Measurements from ENCODE around the gene BPHL. TPM values are rescaled to one million over a fixed set of nuclear protein-coding genes. Genes with fewer than 3 reads are reported as not detected.
"Not testable (repeated sequence)": the region's sequence is repeated elsewhere in the genome, so short reads cannot be mapped to it uniquely, and the experiment has no call there.

The BPHL gene
- total RNA-seq, 6 experiments from 2014 or later, result 9.3 to 14.6 (median 11.9) TPM

GRCh38 chr6:3137057-3137777 lies 18.7 kb downstream of the BPHL start:
- peaks cover 35% of the 10 kb centered on the region for H3K4me1 Mint-ChIP-seq (ENCODE audit: low read depth)
- H3K9me3 Mint-ChIP-seq, result no peaks in the 10 kb centered on the region
- TF ChIP-seq, protein P1, sequence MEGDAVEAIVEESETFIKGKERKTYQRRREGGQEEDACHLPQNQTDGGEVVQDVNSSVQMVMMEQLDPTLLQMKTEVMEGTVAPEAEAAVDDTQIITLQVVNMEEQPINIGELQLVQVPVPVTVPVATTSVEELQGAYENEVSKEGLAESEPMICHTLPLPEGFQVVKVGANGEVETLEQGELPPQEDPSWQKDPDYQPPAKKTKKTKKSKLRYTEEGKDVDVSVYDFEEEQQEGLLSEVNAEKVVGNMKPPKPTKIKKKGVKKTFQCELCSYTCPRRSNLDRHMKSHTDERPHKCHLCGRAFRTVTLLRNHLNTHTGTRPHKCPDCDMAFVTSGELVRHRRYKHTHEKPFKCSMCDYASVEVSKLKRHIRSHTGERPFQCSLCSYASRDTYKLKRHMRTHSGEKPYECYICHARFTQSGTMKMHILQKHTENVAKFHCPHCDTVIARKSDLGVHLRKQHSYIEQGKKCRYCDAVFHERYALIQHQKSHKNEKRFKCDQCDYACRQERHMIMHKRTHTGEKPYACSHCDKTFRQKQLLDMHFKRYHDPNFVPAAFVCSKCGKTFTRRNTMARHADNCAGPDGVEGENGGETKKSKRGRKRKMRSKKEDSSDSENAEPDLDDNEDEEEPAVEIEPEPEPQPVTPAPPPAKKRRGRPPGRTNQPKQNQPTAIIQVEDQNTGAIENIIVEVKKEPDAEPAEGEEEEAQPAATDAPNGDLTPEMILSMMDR (IDR thresholded peaks at IDR 0.05), result no peak
- peaks cover 16% of the 10 kb centered on the region for H3K36me3 Mint-ChIP-seq (ENCODE audit: low read depth)
- peaks cover 4% of the 10 kb centered on the region; the same call in 1 of the 2 replicates for H3K27me3 Mint-ChIP-seq (ENCODE audit: insufficient read depth)
- no peak overlapping the region for H3K27ac Mint-ChIP-seq
- no peak overlapping the region for H3K4me3 Mint-ChIP-seq
- DNase-seq, result no peak

DNA sequence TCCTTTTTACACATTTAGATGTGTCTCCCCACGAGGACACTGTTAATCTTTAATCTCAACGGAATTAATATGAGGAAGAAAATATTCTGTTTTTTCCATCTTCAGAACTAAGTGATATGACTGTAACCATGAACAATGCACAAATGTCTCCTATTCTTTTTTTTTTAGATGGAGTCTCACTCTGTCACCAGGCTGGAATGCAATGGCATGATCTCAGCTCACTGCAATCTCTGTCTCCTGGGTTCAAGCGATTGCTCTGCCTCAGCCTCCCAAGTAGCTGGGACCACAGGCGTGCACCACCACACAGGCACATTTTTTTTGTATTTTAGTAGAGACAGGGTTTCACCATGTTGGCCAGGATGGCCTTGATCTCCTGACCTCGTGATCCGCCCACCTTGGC lies 19.4 kb downstream of the BPHL start:
- H3K4me1 Mint-ChIP-seq (ENCODE audit: low read depth), result peaks cover 35% of the 10 kb centered on the region
- peaks cover 16% of the 10 kb centered on the region for H3K36me3 Mint-ChIP-seq (ENCODE audit: low read depth)
- DNase-seq; H3K27me3 Mint-ChIP-seq (ENCODE audit: insufficient read depth); H3K27ac Mint-ChIP-seq; H3K4me3 Mint-ChIP-seq; H3K9me3 Mint-ChIP-seq: not testable (repeated sequence)

GRCh38 chr6:3138341-3138740 lies 19.8 kb downstream of the BPHL start:
- H3K27me3 Mint-ChIP-seq (ENCODE audit: insufficient read depth), result peaks cover 4% of the 10 kb centered on the region; the same call in 1 of the 2 replicates

DNA sequence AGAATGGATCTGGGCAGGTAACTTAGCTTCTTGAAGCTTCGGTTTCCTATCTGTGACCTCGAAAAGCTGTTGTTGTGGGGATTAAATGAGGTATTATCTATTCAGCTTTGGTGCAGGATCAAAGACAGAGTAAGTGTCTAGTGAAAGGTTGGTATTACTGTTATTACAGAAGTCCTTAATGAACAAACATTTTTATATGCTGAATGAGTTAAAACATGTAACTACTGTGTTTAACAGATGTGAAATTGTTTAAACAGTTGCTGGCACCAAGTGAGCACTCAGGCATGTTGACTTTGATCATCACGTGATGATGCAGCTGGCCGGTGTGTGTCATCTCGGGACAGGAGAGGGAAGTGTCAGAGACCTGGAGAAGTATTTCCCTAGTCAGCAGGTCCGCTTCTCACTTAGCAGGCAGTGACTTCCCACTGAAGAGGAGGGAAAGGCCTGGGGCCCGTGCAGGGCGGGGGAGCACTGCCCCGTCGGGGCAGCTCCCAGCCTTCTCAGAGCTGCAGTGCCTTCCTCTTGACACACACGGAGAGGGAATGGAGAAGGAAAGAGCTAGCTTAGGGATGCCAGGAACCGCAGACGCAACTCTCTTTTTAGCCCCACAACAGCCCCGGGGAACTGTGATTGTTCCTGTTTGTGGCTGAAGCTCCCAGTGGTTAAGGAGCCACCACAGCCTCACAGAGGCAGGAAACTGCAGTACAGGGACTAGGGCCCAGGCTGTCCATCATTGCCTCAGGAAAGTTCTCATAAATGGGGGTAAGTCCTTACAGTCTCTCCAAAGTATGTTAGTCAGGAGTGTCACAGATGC lies 20.8 kb downstream of the BPHL start:
- Mint-ChIP-seq H3K4me1 (ENCODE audit: low read depth) (peaks cover 35% of the 10 kb centered on the region), H3K9me3 (no peaks in the 10 kb centered on the region), H3K4me3 (peak overlapping the region; percentile 40), H3K27me3 (ENCODE audit: insufficient read depth) (peaks cover 5% of the 10 kb centered on the region; the same call in 1 of the 2 replicates), H3K27ac (peak overlapping the region; percentile 83), H3K36me3 (ENCODE audit: low read depth) (peaks cover 16% of the 10 kb centered on the region)
- TF ChIP-seq, protein P1 (IDR thresholded peaks at IDR 0.05), result no peak
- DNase-seq, result peak; percentile 85

More at GRCh38 chr6:3138341-3138740, 19.8 kb downstream of the BPHL start:
- no peak for DNase-seq
- no peaks in the 10 kb centered on the region for H3K9me3 Mint-ChIP-seq
- H3K4me1 Mint-ChIP-seq (ENCODE audit: low read depth), result peaks cover 35% of the 10 kb centered on the region
- TF ChIP-seq, protein P1 (IDR thresholded peaks at IDR 0.05), result no peak
- H3K36me3 Mint-ChIP-seq (ENCODE audit: low read depth), result peaks cover 16% of the 10 kb centered on the region
- no peak overlapping the region for H3K4me3 Mint-ChIP-seq
- peak overlapping the region; percentile 83 for H3K27ac Mint-ChIP-seq

- no peaks in the 10 kb centered on the region for H3K9me3 Mint-ChIP-seq
- DNase-seq, result no peak
- H3K4me1 Mint-ChIP-seq (ENCODE audit: low read depth), result peaks cover 35% of the 10 kb centered on the region
- no peak overlapping the region; the same call in 1 of the 2 replicates for H3K27ac Mint-ChIP-seq
- peaks cover 19% of the 10 kb centered on the region for H3K36me3 Mint-ChIP-seq (ENCODE audit: low read depth)
- no peak overlapping the region for H3K4me3 Mint-ChIP-seq
- peaks cover 5% of the 10 kb centered on the region; the same call in 1 of the 2 replicates for H3K27me3 Mint-ChIP-seq (ENCODE audit: insufficient read depth)
- TF ChIP-seq, protein P1 (IDR thresholded peaks at IDR 0.05), result no peak
Measured at GRCh38 chr6:3140201-3140600, 21.7 kb downstream of the BPHL start.

All from HFFc6 (cell line).